ENCODE measurements around the gene EDDM3A. TPM values are rescaled to one million over a fixed set of nuclear protein-coding genes. Genes with fewer than 3 reads are reported as not detected.
"Not testable (repeated sequence)": the region's sequence is repeated elsewhere in the genome, so short reads cannot be mapped to it uniquely, and the experiment has no call there.

The EDDM3A gene
- total RNA-seq (ENCODE audit: low replicate concordance), result not detected in 2 replicates

DNA sequence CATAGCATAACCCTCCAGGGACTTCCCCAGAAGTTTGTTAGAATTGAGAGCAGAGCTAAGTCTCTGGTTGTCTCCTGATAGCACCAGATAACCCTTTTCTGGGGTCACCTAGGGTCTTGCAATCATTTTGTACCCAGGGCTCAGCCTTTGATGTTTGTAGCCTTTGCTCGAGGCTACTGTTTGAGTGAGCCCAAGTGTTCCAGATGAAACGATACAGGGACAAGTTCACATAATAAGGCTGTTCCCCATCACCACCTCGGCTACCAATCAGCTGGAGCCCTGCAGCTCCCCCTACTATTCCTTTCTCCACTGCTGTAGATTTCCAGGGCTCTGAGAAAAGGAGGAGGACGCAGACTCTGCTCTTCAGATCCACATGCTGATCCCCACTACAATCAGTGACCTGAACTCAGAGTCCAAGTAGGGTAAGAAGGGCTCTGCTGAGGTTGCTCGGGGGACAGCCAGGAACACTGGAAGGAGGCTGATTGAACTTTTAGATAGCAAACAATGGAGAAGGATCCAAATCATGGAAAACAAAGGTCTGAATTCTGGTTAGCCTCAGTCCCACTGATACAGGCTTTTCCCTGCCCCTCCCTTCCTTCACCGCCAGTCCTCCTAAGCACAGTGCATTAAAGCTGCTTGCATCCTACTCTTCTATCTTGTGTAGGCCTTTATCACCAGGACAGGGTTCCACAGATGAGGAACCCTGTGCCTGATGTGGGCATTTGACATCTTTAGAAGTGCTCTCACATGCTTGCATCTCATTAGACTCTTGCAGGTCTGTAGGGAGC is at the start of gene EDDM3A:
Gene EDDM3A (plus strand): TSS at position 317 of the 788 bp plus-strand sequence. CDS start 1,694 bp downstream, outside the sequence.
- no peak for DNase-seq (ENCODE audit: low read depth)

DNA sequence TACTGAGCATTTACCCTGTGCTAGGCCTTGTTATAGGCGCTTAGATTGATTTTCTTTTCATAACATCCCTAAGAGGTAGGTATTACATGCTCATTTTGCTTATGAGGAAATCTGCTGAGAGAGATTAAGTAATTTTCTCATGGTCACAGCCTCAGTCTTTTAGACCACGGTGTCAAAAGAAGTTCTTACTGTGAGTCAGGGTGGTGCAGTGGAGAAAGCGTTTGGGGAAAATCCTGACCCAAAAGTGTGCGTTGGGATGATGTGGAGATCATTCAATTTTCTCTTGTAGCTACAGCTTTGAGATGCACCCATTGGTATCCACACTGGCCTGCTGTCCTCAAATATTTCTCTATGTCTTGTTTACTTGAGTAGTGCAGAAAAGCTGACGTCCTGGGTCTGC is 48.9 kb upstream of the EDDM3A start:
- TF ChIP-seq, protein P1, sequence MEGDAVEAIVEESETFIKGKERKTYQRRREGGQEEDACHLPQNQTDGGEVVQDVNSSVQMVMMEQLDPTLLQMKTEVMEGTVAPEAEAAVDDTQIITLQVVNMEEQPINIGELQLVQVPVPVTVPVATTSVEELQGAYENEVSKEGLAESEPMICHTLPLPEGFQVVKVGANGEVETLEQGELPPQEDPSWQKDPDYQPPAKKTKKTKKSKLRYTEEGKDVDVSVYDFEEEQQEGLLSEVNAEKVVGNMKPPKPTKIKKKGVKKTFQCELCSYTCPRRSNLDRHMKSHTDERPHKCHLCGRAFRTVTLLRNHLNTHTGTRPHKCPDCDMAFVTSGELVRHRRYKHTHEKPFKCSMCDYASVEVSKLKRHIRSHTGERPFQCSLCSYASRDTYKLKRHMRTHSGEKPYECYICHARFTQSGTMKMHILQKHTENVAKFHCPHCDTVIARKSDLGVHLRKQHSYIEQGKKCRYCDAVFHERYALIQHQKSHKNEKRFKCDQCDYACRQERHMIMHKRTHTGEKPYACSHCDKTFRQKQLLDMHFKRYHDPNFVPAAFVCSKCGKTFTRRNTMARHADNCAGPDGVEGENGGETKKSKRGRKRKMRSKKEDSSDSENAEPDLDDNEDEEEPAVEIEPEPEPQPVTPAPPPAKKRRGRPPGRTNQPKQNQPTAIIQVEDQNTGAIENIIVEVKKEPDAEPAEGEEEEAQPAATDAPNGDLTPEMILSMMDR (IDR thresholded peaks at IDR 0.05; ENCODE audit: insufficient read depth, low read length), result no peak
- no peak overlapping the region for H3K4me3 ChIP-seq (ENCODE audit: low read depth, low read length)
- no peak for DNase-seq (ENCODE audit: low read depth)

More for the DNA sequence above, at the start of gene EDDM3A:
- TF ChIP-seq, protein P1 (IDR thresholded peaks at IDR 0.05; ENCODE audit: insufficient read depth, low read length), result no peak
- H3K4me3 ChIP-seq (ENCODE audit: low read depth, low read length), result no peak within 1 kb of the TSS

DNA sequence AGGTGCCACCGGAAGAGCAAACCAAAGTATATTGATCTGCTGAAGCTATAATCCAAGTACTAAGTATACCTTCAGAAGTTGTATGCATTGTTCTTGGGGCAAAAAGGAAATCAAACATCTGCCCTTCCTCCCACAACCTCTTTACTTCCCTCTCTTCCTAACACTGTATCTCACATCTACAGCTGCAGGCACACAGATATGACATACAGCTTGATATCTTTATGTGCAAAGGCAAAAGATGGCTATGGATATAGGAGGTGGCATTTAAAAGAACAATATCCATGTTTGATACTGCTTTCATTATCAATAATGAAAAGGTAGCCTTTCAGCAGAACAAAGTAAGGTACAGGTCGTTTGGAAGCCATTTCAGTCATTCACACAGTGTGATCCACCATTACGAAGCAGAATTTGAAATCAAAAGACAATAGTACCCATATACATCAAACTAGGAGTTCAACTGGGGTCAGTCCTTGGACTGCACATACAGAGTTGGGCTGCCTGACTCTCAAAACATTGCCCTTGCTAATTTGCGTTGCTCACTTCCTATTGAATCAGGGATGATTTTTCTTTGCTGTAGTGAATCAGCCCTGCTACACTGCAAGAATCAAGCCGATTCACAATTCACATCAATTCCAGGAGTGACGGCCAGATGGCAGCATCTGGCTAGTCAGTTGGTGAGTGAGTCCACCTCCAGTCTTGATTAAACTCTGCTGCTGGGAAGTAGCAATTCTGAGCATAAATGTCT is 48.2 kb upstream of the EDDM3A start:
- H3K4me3 ChIP-seq (ENCODE audit: low read depth, low read length), result no peak overlapping the region
- TF ChIP-seq, protein P1 (IDR thresholded peaks at IDR 0.05; ENCODE audit: insufficient read depth, low read length), result peak; percentile 81
- peak; percentile 78 for DNase-seq (ENCODE audit: low read depth)

DNA sequence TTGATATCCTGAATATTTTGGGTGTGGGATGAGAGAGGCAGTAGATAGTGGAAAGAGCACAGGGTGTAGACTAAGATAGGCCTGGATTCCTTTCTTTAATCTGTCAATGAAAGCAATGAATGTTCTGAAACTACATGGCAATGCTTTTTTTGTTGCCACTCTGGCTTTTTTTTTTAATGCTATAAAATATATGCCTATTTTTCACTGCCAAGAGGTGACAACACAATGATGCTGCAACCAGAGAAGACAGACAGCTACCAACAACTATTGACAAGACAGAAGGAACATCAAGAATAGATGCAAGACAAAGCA is 47.7 kb upstream of the EDDM3A start:
- no peak overlapping the region for H3K4me3 ChIP-seq (ENCODE audit: low read depth, low read length)
- no peak for DNase-seq (ENCODE audit: low read depth)
- TF ChIP-seq, protein P1 (IDR thresholded peaks at IDR 0.05; ENCODE audit: insufficient read depth, low read length), result no peak

DNA sequence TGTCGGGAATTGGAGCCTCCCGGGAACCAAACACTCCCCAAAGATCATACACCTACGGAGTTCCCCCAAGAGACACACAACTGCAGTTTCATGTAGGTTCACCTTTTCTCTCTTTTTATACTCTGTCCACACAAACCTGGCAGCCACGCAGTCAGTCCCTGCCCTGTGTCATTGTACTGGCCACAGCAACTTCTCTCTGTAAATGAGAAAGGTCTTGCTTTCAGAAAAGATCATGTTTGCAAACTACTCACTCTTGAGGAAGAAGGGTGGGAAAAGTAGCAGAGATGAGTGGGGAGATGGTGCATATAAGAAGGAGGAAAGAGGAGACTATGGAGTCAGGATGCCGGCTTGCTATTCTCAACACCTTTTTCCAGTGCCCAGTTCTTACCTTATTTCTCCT is 46.8 kb upstream of the EDDM3A start:
- no peak for DNase-seq (ENCODE audit: low read depth)
- TF ChIP-seq, protein P1 (IDR thresholded peaks at IDR 0.05; ENCODE audit: insufficient read depth, low read length), result no peak
- no peak overlapping the region for H3K4me3 ChIP-seq (ENCODE audit: low read depth, low read length)

- no peak for DNase-seq (ENCODE audit: low read depth)
- TF ChIP-seq, protein P1 (IDR thresholded peaks at IDR 0.05; ENCODE audit: insufficient read depth, low read length), result no peak
- no peak overlapping the region for H3K4me3 ChIP-seq (ENCODE audit: low read depth, low read length)
Observed at GRCh38 chr14:20699931-20700330, 45.8 kb upstream of the EDDM3A start.

DNA sequence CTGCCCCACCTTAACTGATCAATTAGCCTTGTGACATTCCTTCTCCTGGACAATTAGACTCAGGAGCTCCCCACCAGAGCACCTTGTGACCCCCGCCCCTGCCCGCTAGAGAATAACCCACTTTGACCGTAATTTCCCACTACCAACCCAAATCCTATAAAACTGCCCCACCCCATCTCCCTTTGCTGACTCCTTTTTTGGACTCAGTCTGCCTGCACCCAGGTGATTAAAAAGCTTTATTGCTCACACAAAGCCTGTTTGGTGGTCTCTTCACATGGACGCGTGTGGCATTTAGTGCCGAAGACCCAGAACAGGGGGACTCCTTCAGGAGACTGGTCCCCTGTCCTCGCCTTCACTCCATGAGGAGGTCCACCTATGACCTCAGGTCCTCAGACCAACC is 44.7 kb upstream of the EDDM3A start:
- not testable (repeated sequence) for DNase-seq (ENCODE audit: low read depth); H3K4me3 ChIP-seq (ENCODE audit: low read depth, low read length)
